WTC11 (cell line): ENCODE results near the gene MTA3. TPM values are rescaled to one million over a fixed set of nuclear protein-coding genes. Genes with fewer than 3 reads are reported as not detected.
A peak's percentile ranks its signal among the peaks of the same experiment; 100 is the strongest.
"Not testable (repeated sequence)": the region's sequence is repeated elsewhere in the genome, so short reads cannot be mapped to it uniquely, and the experiment has no call there.

Source experiments
- ATAC-seq: fragments of 200-7000 bp; cut with Tn5 transposase; 2 replicates; pipeline ENCODE4 v1.10.0; 2021; ENCODE audit warnings: mild to moderate bottlenecking, moderate library complexity
- CTCF ChIA-PET: fragments of 300-600 bp; sonication (Branson Sonifier 250); formaldehyde crosslinking; loops from one replicate; lab custom pipeline; 2021; ENCODE audit warnings: antibody characterized with exemption; lab: Charles Lee
- POLR2A ChIA-PET: fragments of 350-600 bp; sonication (Branson Sonifier 250); formaldehyde crosslinking; loops from one replicate; lab custom pipeline; 2021; ENCODE audit warnings: antibody characterized with exemption; lab: Charles Lee
- DNase-seq: peaks from one replicate; pipeline ENCODE4 v3.0.0; 2021; ENCODE audit warnings: low spot score
- H3K27ac Mint-ChIP-seq: 2 replicates; pipeline ENCODE4 v1.8.0; 2021; ENCODE audit warnings: mixed read lengths
- H3K27me3 Mint-ChIP-seq: 2 replicates; pipeline ENCODE4 v1.8.0; 2021; ENCODE audit warnings: low read depth, mild to moderate bottlenecking, moderate library complexity, mixed read lengths
- H3K36me3 Mint-ChIP-seq: 2 replicates; pipeline ENCODE4 v1.8.0; 2021; ENCODE audit warnings: mixed read lengths
- H3K4me1 Mint-ChIP-seq: 2 replicates; pipeline ENCODE4 v1.8.0; 2022; ENCODE audit warnings: mixed read lengths
- H3K4me3 Mint-ChIP-seq: 2 replicates; pipeline ENCODE4 v1.8.0; 2021; ENCODE audit warnings: mild to moderate bottlenecking, moderate library complexity, mixed read lengths
- H3K9me3 Mint-ChIP-seq: 2 replicates; pipeline ENCODE4 v1.8.0; 2021; ENCODE audit warnings: mixed read lengths
- GTF2I ChIP-seq: fragments of 250-450 bp; sonication (Bioruptor Pico); conservative IDR thresholded peaks from 2 replicates; pipeline ENCODE4 v1.4.0; 2021; ENCODE audit warnings: mild to moderate bottlenecking
- HMGA2 ChIP-seq: fragments of 250-450 bp; sonication (Bioruptor Pico); IDR thresholded peaks from 2 replicates; pipeline ENCODE4 v1.4.0; 2021; ENCODE audit warnings: mild to moderate bottlenecking, moderate library complexity
- MXD4 ChIP-seq: fragments of 250-450 bp; sonication (Bioruptor Pico); IDR thresholded peaks from 2 replicates; pipeline ENCODE4 v1.8.0; 2021; ENCODE audit warnings: mild to moderate bottlenecking, moderate library complexity, borderline replicate concordance
- MYBL2 ChIP-seq: sonication (generic); formaldehyde crosslinking; IDR thresholded peaks from 2 replicates; pipeline ENCODE4 v1.8.1; 2023; ENCODE audit warnings: mild to moderate bottlenecking, moderate library complexity, missing genetic modification reagents
- NR1H2 ChIP-seq: sonication (generic); formaldehyde crosslinking; IDR thresholded peaks from 2 replicates; pipeline ENCODE4 v1.9.0; 2021; ENCODE audit warnings: mild to moderate bottlenecking, moderate library complexity, missing genetic modification reagents
- TCF7 ChIP-seq: sonication (generic); formaldehyde crosslinking; IDR thresholded peaks from 2 replicates; pipeline ENCODE4 v1.8.0; 2022; ENCODE audit warnings: mild to moderate bottlenecking, low read depth, missing genetic modification reagents, moderate library complexity
- TP53 ChIP-seq: sonication (generic); formaldehyde crosslinking; IDR thresholded peaks from 2 replicates; pipeline ENCODE4 v1.8.1; 2023; ENCODE audit warnings: mild to moderate bottlenecking, missing genetic modification reagents
- USF2 ChIP-seq: sonication (generic); formaldehyde crosslinking; IDR thresholded peaks from 2 replicates; pipeline ENCODE4 v1.8.1; 2023; ENCODE audit warnings: mild to moderate bottlenecking, missing genetic modification reagents, moderate library complexity
- ZNF121 ChIP-seq: sonication (generic); formaldehyde crosslinking; IDR thresholded peaks from 2 replicates; pipeline ENCODE4 v1.8.0; 2023; ENCODE audit warnings: missing genetic modification reagents
- total RNA-seq: library from RNA; stranded (reverse); gene quantifications from 3 replicates; pipeline ENCODE4 v1.2.3, GENCODE V29; 2021
- TF ChIP-seq, protein P1 (sequence below): sonication (generic); formaldehyde crosslinking; IDR thresholded peaks from 2 replicates; pipeline ENCODE4 v1.8.0; 2022; ENCODE audit warnings: mild to moderate bottlenecking, missing genetic modification reagents

Gene MTA3
- total RNA-seq, 1 experiment from 2014 or later = 153 TPM

DNA sequence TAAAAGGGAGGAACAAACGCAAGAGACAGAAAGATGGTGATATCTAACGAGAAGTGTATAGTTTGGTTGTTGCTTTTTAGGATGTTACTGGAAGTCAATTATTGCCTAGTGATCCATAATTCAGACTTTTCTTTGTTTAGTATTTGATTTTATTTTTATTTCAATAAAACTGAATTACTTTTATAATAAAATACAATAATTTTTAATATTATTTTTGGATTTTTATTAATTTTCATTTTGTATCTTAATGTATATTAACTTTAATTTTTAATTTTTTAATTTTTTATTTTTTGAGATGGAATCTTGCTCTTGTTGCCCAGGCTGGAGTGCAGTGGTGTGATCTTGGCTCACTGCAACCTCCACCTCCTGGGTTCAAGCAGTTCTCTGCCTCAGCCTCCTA is 55.6 kb downstream of the MTA3 start:
- no peak for DNase-seq
- ATAC-seq = no peak
- peaks cover 14% of the 10 kb centered on the region for H3K4me1 Mint-ChIP-seq
- POLR2A ChIA-PET = no interaction called here
- H3K9me3 Mint-ChIP-seq = peaks cover 18% of the 10 kb centered on the region
- H3K36me3 Mint-ChIP-seq = peaks cover 56% of the 10 kb centered on the region
- TF ChIP-seq HMGA2 (CRISPR knock-in tag) = peak; percentile 94
- TF ChIP-seq NR1H2 (CRISPR knock-in tag) = no peak
- H3K4me3 Mint-ChIP-seq = no peak overlapping the region
- no peaks in the 10 kb centered on the region for H3K27me3 Mint-ChIP-seq
- CTCF ChIA-PET = no interaction called here
- H3K27ac Mint-ChIP-seq = peak overlapping the region; percentile 63; the same call in 1 of the 2 replicates

GRCh38 chr2:42628024-42628423 is 59.6 kb downstream of the MTA3 start:
- CTCF ChIA-PET = interaction anchor here (0.6 kb wide), 1 partner anchor 171 kb away, joined by 4 read pairs; no protein-coding TSS in a partner anchor

GRCh38 chr2:42636934-42637333 is 68.5 kb downstream of the MTA3 start:
- ChIA-PET POLR2A (no interaction called here), CTCF (no interaction called here)
- Mint-ChIP-seq H3K27ac (peak overlapping the region; percentile 68; the same call in 1 of the 2 replicates), H3K4me1 (peaks cover 23% of the 10 kb centered on the region), H3K4me3 (no peak overlapping the region), H3K27me3 (no peaks in the 10 kb centered on the region), H3K9me3 (no peaks in the 10 kb centered on the region), H3K36me3 (peaks cover 14% of the 10 kb centered on the region)
- ATAC-seq = no peak
- TF ChIP-seq GTF2I (CRISPR knock-in tag) (no peak), TCF7 (no peak)
- DNase-seq = no peak

More at GRCh38 chr2:42628024-42628423, 59.6 kb downstream of the MTA3 start:
- H3K27ac Mint-ChIP-seq, H3K9me3 Mint-ChIP-seq, POLR2A ChIA-PET, H3K4me3 Mint-ChIP-seq, DNase-seq, ATAC-seq, H3K27me3 Mint-ChIP-seq: not testable (repeated sequence)
- peaks cover 14% of the 10 kb centered on the region for H3K4me1 Mint-ChIP-seq
- H3K36me3 Mint-ChIP-seq = peaks cover 21% of the 10 kb centered on the region

DNA sequence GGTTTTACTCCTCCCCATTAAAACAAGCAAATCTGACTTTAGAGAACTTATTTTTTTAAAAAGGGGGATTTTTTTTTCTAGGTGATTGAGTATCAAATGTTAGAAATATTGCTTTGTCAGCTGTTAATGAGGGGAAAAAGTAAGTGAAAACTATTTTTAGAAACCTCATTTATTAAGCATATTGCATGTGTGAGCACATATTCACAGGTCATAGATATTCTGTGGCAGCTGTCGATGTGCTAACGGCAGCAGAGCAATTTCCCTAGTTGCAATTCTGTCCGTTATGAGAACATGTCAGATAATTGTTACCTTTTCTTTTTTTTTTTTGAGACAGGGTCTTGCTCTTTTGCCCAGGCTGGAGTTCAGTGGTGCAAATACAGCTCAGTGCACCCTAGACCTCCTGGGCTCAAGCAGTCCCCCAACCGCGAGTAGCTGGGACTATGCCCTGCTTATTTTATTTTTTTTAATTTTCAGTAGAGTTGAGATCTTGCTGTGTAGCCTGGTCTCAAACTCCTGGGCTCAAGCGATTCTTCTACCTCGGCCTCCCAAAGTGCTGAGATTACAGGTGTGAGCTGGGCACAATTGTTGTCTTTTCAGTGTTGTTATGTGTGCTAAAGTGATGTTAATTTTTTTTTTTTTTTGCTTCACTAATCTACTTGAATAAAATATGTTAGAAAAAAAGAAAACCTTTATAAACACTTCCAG is 69.8 kb downstream of the MTA3 start:
- H3K9me3 Mint-ChIP-seq = no peaks in the 10 kb centered on the region
- ChIA-PET POLR2A (interaction anchor here (0.6 to 1.0 kb wide), 4 partner anchors 30 to 327 kb away, joined by 3 to 4 read pairs (median 4); no protein-coding TSS in a partner anchor), CTCF (interaction anchor here (0.8 to 2.1 kb wide), 5 partner anchors 16 to 175 kb away, joined by 3 to 13 read pairs (median 3); no protein-coding TSS in a partner anchor)
- H3K27ac Mint-ChIP-seq = peak overlapping the region; percentile 50
- TF ChIP-seq ZNF121 (CRISPR knock-in tag) (peak; percentile 34; the same call in 1 of the 2 replicates), TP53 (CRISPR knock-in tag) (no peak)
- no peak for DNase-seq
- H3K4me3 Mint-ChIP-seq = no peak overlapping the region
- H3K27me3 Mint-ChIP-seq = no peaks in the 10 kb centered on the region
- ATAC-seq = peak; percentile 58
- H3K4me1 Mint-ChIP-seq = peaks cover 23% of the 10 kb centered on the region
- peaks cover 12% of the 10 kb centered on the region; the same call in 1 of the 2 replicates for H3K36me3 Mint-ChIP-seq

DNA sequence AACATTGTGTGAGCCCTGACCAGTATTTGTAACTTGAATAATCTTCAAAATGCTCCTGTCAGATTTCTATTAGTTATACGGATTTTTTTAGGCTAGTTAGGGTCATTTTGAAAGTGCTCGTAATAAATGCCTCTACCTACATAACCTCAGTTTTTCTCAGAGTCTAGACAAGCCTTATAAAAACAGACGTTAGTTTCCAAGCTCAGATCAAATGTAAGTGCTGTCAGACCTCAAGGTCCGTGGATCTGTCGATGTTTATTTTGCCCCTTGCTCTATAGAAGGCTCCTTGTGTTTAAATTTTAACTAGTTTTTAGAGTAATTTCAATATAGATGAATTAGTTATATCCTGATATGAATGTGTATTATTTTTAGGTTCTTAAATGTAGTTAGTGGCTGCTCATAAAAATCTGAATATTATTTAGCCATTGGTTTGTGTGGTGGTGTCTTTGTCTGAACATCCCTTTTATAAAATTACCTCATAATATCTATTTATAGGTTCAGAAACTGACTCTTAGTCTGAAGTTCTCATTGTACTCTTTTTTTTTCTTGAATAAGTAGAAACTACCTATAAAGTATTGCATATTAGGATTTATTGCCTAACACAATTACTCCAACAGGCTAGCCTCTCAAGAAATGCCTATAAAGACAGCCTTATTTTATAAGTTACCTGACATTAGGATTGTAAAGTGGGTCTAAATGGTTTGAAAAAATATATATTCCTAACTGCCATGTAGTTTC is 71.1 kb downstream of the MTA3 start:
- Mint-ChIP-seq H3K4me3 (no peak overlapping the region), H3K4me1 (peaks cover 23% of the 10 kb centered on the region), H3K27ac (peak overlapping the region; percentile 72), H3K27me3 (no peaks in the 10 kb centered on the region), H3K9me3 (no peaks in the 10 kb centered on the region), H3K36me3 (peaks cover 20% of the 10 kb centered on the region)
- ATAC-seq = no peak
- ChIA-PET CTCF (interaction anchor here (1.0 to 2.1 kb wide), 3 partner anchors 15 to 174 kb away, joined by 3 to 13 read pairs (median 3); no protein-coding TSS in a partner anchor), POLR2A (interaction anchor here (1.0 kb wide), 1 partner anchor 75 kb away, joined by 3 read pairs; no protein-coding TSS in a partner anchor)
- DNase-seq = no peak
- TF ChIP-seq MYBL2 (CRISPR knock-in tag) (no peak), MXD4 (CRISPR knock-in tag) (no peak), USF2 (no peak)
- TF ChIP-seq, protein P1, sequence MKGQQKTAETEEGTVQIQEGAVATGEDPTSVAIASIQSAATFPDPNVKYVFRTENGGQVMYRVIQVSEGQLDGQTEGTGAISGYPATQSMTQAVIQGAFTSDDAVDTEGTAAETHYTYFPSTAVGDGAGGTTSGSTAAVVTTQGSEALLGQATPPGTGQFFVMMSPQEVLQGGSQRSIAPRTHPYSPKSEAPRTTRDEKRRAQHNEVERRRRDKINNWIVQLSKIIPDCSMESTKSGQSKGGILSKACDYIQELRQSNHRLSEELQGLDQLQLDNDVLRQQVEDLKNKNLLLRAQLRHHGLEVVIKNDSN (CRISPR knock-in tag) = no peak
